GM12891 (cell line): ENCODE data around the gene DIS3L.

Experiments used
- POLR2A ChIP-seq: IDR thresholded peaks from 2 replicates; pipeline ENCODE4 v1.6.1; 2011; ENCODE audit warnings: low read depth, low read length, control low read depth
- POLR2AphosphoS5 ChIP-seq: IDR thresholded peaks from 2 replicates; pipeline ENCODE4 v1.6.1; 2011; ENCODE audit warnings: low read depth, low read length, control low read depth

DNA sequence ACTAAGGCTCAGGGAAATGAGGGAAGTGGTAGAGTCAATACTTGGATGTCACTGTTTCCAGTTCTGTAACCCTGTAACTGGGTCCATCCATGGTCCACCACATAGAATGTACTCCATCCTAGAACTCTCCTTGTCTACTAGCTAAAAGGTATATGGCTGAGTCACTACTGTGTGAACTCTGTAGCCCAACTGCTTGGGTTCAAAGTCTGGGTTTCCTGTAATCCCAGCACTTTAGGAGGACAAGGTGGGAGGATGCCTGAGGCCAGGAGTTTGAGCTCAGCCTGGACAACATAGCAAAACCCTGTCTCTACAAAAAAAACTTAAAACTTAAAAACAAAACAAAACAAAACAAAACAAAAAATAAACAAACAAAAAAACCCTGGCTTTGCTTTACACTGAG, 5.3 kb upstream of the DIS3L start:
- TF ChIP-seq POLR2AphosphoS5 (no peak), POLR2A (no peak)
